Ammon's horn (tissue), 1 donor: ENCODE measurements around the gene OTOG.

Source experiments
- DNase-seq: peaks from one replicate; pipeline ENCODE4 v3.0.0-alpha.2; 2016; ENCODE audit warnings: low spot score

OTOG gene

DNA sequence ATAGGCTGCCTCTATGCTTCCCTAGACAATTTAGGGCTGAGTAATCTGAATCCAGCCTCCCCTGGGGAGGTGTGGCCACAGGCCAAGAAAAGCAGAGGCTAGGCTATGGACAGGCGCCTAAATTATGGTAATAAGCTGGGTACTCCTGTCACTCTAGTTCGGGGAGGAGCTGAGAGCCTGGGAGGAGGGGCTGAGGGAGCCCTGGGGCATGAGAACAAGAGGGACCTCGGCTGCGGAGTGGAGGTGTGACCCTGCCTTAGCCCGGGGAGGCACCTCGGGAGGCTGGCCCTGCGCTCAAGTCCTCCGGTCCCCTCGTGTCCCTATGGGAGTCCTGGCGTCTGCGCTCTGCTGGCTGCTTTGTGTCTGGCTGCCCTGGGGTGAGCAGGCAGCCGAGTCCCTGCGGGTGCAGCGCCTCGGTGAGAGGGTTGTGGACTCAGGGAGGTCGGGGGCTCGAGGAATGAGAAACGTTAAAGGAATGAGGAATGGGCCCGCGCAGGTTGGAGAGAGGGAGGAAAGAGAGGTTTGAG lies at the start of gene OTOG:
TSS of gene OTOG (plus strand) at position 209 of the 527 bp plus-strand sequence. CDS start at position 323, 114 bp downstream.
- no peak for DNase-seq

- no peak for DNase-seq
These were observed 49.0 kb upstream of the OTOG start for GRCh38 chr11:17498058-17498457.

- no peak for DNase-seq
These were observed 48.6 kb upstream of the OTOG start for GRCh38 chr11:17498475-17498874.

- no peak for DNase-seq
These were observed 46.4 kb upstream of the OTOG start for GRCh38 chr11:17500673-17501072.

- no peak for DNase-seq
These were observed 44.4 kb upstream of the OTOG start for GRCh38 chr11:17502630-17503029.

DNA sequence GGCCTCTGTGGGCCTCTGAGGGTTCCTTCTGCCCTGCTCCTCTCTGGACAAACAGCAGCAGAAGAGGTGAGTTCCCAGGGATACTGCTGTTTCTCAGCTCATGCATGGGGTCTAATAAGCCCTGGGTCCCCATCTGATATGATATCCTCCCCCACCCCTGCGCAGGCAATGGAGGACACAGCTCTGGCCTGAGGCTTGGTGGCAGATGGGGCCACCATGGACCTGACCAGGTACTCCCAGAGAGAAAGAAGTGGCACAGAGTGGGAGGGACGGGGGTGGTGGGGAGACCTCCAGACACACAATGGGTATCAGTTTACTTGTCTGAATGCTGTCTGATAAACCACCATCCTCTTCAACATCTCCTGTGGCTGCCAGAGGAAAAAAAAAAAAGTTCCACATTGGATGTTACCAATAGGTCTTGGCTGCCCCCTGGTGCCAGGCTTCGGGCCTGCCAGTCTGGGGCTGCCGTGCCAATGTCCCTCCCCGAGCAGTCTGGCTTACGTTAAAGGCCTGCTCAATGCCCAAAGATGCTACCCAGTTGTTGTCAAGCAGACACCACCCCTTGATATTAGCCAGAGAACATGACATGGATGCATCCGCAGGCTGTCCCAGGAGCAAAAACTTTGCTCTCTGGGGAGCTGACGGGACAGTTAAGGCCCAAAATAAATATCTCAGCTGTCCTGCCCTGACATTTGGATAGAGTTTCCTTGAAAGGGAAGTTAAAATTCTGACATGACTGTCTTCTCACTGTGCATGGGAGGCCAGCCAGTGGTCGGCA lies 42.5 kb upstream of the OTOG start:
- peak; percentile 82 for DNase-seq

- DNase-seq: no peak
These were observed 41.9 kb upstream of the OTOG start for GRCh38 chr11:17505146-17505545.

GRCh38 chr11:17506314-17506713 lies 40.7 kb upstream of the OTOG start:
- DNase-seq: no peak

- no peak for DNase-seq
These were observed 40.1 kb upstream of the OTOG start for GRCh38 chr11:17506942-17507341.

DNA sequence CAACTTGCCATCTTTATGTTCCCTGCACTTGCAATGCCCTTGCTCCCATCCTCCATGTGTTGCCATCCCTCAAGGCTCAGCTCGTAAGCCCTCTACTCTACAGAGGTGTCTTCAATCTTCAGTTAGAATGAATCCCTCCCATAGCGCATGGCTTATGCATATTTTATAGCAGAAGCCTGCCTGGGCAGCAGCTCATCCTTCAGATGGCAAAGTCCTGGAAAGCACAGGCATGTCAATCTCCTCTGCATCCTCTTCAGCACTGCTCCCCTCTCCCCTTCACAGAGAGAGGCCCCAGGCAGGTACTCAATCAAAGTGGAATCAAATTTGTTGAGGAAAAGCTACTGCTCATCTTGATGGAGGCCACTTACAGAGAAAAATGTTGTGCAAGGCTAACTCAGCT lies 39.3 kb upstream of the OTOG start:
- no peak for DNase-seq

GRCh38 chr11:17508306-17508705 lies 38.8 kb upstream of the OTOG start:
- no peak for DNase-seq

GRCh38 chr11:17508791-17509190 lies 38.3 kb upstream of the OTOG start:
- DNase-seq: no peak

- no peak for DNase-seq
These were observed 36.4 kb upstream of the OTOG start for GRCh38 chr11:17510507-17511206.

DNA sequence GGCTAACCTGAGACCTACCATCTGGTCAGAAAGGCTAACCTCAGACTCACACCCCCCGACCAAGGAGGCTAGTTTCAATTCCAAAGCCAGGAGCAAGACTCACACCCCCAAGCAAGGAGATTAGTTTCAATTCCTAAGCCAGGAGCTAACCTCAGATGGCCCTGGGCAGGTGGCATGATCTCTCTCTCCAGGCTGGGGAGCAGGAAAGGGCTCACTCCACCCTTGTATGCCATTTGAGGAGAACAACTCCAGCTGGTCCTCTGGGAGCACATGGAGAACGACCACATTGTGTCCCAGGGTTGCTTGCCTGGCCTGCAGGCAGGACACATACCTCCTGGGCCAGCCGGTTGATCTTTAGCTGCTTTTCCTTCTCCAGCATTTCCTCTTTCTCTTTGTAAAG lies 35.5 kb upstream of the OTOG start:
- DNase-seq: no peak

DNA sequence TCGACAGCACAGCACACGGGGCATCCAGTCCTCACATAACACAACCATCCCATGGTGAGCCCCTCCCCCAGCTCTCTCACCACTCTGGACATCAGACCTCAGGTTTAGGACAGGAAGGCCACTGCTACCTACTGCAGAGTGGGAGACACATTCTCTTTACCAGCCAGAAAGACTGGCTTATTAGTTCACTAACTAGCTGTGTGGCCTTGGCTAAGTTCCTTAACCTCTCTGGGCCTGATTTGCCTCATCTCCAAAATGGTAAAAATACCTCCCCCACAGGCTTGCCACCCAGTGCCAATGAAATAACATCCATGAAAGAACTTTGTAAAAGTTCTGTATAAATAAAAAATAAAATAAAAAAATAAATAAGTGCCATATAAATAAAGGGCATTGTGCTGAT lies 35.0 kb upstream of the OTOG start:
- DNase-seq: no peak

DNA sequence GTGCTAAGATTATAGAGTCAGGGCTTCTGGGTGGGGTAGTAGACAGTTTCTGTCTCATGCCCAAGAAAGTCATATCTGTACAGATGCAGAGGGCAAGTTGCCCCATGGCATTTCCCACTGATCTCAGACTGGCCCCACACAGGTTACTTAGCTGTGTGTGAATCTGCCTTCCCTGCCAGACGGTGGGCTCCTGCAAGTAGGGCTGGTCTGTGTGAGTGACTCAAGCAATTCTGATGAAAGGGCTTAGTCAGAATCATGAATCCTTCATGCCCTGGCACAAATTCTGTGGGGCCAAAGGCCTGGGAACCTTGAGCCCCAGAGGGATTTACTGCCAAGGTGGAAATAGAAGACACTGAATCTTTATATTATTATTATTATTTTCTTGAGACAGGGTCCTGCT lies 33.2 kb upstream of the OTOG start:
- no peak for DNase-seq

DNA sequence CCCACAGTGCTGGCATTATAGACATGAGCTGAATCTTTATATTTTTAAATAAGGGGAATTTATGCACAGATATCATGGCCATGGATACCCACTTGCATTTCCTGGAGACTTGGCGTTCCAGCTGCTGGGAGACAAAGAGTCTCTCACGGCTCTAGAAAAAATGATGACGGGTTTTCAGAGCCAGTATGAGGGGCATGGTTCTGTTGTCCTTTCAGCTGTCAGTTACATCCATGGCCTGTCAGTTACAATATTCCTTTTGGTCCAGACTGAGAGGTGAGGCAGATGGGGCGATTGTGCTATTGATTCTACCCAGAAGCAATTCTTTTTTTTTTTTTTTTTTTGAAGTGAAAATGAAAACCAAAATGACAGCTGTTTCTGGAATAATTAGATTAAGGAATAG lies 32.6 kb upstream of the OTOG start:
- no peak for DNase-seq

- no peak for DNase-seq
These were observed 31.4 kb upstream of the OTOG start for GRCh38 chr11:17515443-17516176.

- DNase-seq: peak; percentile 78
These were observed 30.4 kb upstream of the OTOG start for GRCh38 chr11:17516551-17517150.

DNA sequence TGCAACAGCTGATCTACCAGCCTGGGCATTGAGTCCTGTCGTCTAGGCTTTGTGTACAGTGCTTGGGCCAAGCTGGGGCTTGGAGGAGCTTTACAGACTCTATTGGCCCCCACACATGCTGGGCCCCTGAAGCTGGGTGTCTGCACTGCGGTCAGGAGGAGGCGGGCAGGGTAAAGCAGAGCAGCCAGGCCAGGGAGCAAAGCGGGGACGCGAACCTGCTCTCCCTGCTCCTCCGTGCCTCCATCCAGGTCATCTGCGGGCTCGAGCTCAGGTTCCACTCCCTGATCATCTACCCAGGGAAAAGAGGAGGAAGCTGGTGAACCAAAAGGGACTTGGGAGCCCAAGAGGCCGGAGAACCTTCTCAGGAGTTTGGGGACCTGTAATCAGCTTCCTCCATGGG lies 29.9 kb upstream of the OTOG start:
- no peak for DNase-seq

GRCh38 chr11:17518366-17518765 lies 28.7 kb upstream of the OTOG start:
- DNase-seq: no peak
